ENCODE data around the gene LZIC.
A peak's percentile ranks its signal among the peaks of the same experiment; 100 is the strongest.

Gene LZIC

GRCh38 chr1:9910076-9910422, 33.1 kb downstream of the LZIC start, which contains the start of gene CTNNBIP1:
TSS of gene CTNNBIP1 (minus strand) at chr1:9910269. CDS start at chr1:9872064, 38,205 bp downstream.
- H3K27me3 Mint-ChIP-seq (ENCODE audit: low read depth), result peaks cover 5% of the 10 kb centered on the region
- peak within 1 kb of the TSS; percentile 98 to 99 (median 98) for H3K4me3 Mint-ChIP-seq
- no peak for TF ChIP-seq CTCF (IDR thresholded peaks at IDR 0.05; ENCODE audit: unreplicated experiment in 3 of 3)
- H3K27ac Mint-ChIP-seq, result peak within 1 kb of the TSS; percentile 97 to 98 (median 98)
- peaks cover 46% of the 10 kb centered on the region for H3K4me1 Mint-ChIP-seq
- peaks cover 4% of the 10 kb centered on the region for H3K36me3 Mint-ChIP-seq (ENCODE audit: low read depth)
- no peaks in the 10 kb centered on the region for H3K9me3 Mint-ChIP-seq

- Mint-ChIP-seq H3K4me3 (peak overlapping the region; percentile 98 to 99 (median 98)), H3K4me1 (peaks cover 50% of the 10 kb centered on the region), H3K36me3 (ENCODE audit: low read depth) (peaks cover 4% of the 10 kb centered on the region), H3K9me3 (no peaks in the 10 kb centered on the region), H3K27ac (peak overlapping the region; percentile 86 to 93 (median 91)), H3K27me3 (ENCODE audit: low read depth) (peaks cover 5% of the 10 kb centered on the region)
- TF ChIP-seq CTCF (IDR thresholded peaks at IDR 0.05; ENCODE audit: unreplicated experiment in 3 of 3), result no peak
Observed at GRCh38 chr1:9909234-9910046, 33.8 kb downstream of the LZIC start.

GRCh38 chr1:9908871-9909233, 34.3 kb downstream of the LZIC start:
- TF ChIP-seq CTCF (IDR thresholded peaks at IDR 0.05; ENCODE audit: unreplicated experiment in 3 of 3), result no peak
- Mint-ChIP-seq H3K4me3 (peak overlapping the region; percentile 98 to 99 (median 98)), H3K36me3 (ENCODE audit: low read depth) (peaks cover 4% of the 10 kb centered on the region), H3K27me3 (ENCODE audit: low read depth) (peaks cover 5% of the 10 kb centered on the region), H3K9me3 (no peaks in the 10 kb centered on the region), H3K4me1 (peaks cover 52% of the 10 kb centered on the region), H3K27ac (peak overlapping the region; percentile 86 to 93 (median 91))

GRCh38 chr1:9907441-9907840, 35.8 kb downstream of the LZIC start:
- Mint-ChIP-seq H3K4me3 (peak overlapping the region; percentile 61 to 98 (median 72)), H3K27me3 (ENCODE audit: low read depth) (no peaks in the 10 kb centered on the region), H3K4me1 (peaks cover 49% of the 10 kb centered on the region), H3K36me3 (ENCODE audit: low read depth) (peaks cover 4% of the 10 kb centered on the region), H3K27ac (peak overlapping the region in 2 of 3 experiments; percentile 11 to 35), H3K9me3 (no peaks in the 10 kb centered on the region)
- no peak for TF ChIP-seq CTCF (IDR thresholded peaks at IDR 0.05; ENCODE audit: unreplicated experiment in 3 of 3)

- TF ChIP-seq CTCF (IDR thresholded peaks at IDR 0.05; ENCODE audit: unreplicated experiment in 3 of 3), result no peak
- H3K27ac Mint-ChIP-seq, result no peak overlapping the region
- H3K9me3 Mint-ChIP-seq, result no peaks in the 10 kb centered on the region
- peak overlapping the region; percentile 61 to 71 (median 61) for H3K4me3 Mint-ChIP-seq
- no peaks in the 10 kb centered on the region for H3K27me3 Mint-ChIP-seq (ENCODE audit: low read depth)
- H3K36me3 Mint-ChIP-seq (ENCODE audit: low read depth), result peaks cover 4% of the 10 kb centered on the region
- peaks cover 43% of the 10 kb centered on the region for H3K4me1 Mint-ChIP-seq
Observed at GRCh38 chr1:9906466-9906865, 36.7 kb downstream of the LZIC start.

GRCh38 chr1:9905010-9905409, 38.2 kb downstream of the LZIC start:
- Mint-ChIP-seq H3K4me1 (peaks cover 47% of the 10 kb centered on the region), H3K9me3 (no peaks in the 10 kb centered on the region), H3K27me3 (ENCODE audit: low read depth) (no peaks in the 10 kb centered on the region), H3K27ac (peak overlapping the region in 1 of 3 experiments; percentile 13), H3K36me3 (ENCODE audit: low read depth) (peaks cover 4% of the 10 kb centered on the region), H3K4me3 (peak overlapping the region in 1 of 3 experiments; percentile 58)
- TF ChIP-seq CTCF (IDR thresholded peaks at IDR 0.05; ENCODE audit: unreplicated experiment in 3 of 3), result no peak

All from nephron (organoid).